Mesenchymal stem cell (in vitro differentiated cells and primary cell): ENCODE data around the gene VCAM1.
A peak's percentile ranks its signal among the peaks of the same experiment; 100 is the strongest.

Source experiments
- DNase-seq: peaks from one replicate; pipeline ENCODE4 v3.0.0-alpha.2; 2013
- H2AFZ ChIP-seq: one replicate; pipeline ENCODE4 v1.6.1; 2013; ENCODE audit warnings: low read depth, mild to moderate bottlenecking, control low read depth, inconsistent platforms, low read length, moderate library complexity
- H2AK5ac ChIP-seq: 2 replicates; pipeline ENCODE4 v1.6.1; 2013; ENCODE audit warnings: low read length, moderate library complexity, mild to moderate bottlenecking, inconsistent platforms; ENCODE audit not compliant: severe bottlenecking
- H2BK120ac ChIP-seq: one replicate; pipeline ENCODE4 v1.6.1; 2013; ENCODE audit warnings: low read depth, mild to moderate bottlenecking, inconsistent platforms, low read length, moderate library complexity
- H2BK12ac ChIP-seq, 2 experiments: one replicate each; pipeline ENCODE4 v1.6.1; 2013; ENCODE audit warnings: inconsistent platforms in 2 of 2, low read length in 2 of 2, mild to moderate bottlenecking in 2 of 2, moderate library complexity in 2 of 2, control low read depth in 1 of 2
- H2BK15ac ChIP-seq: one replicate; pipeline ENCODE4 v1.6.1; 2013; ENCODE audit warnings: mild to moderate bottlenecking, low read depth, inconsistent platforms; ENCODE audit not compliant: poor library complexity, severe bottlenecking
- H2BK5ac ChIP-seq: 2 replicates; pipeline ENCODE4 v1.6.1; 2013; ENCODE audit warnings: low read depth, mild to moderate bottlenecking, low read length, control low read depth, inconsistent platforms; ENCODE audit not compliant: poor library complexity, severe bottlenecking
- H3K14ac ChIP-seq, 2 experiments: one replicate each; pipeline ENCODE4 v1.6.1; 2013; ENCODE audit warnings: inconsistent platforms in 2 of 2, low read length in 2 of 2, control low read depth in 1 of 2, mild to moderate bottlenecking in 1 of 2, moderate library complexity in 1 of 2
- H3K18ac ChIP-seq, 2 experiments: one replicate each; pipeline ENCODE4 v1.6.1; 2013; ENCODE audit warnings: inconsistent platforms in 2 of 2, low read length in 2 of 2, control low read depth in 1 of 2, low read depth in 1 of 2, mild to moderate bottlenecking in 1 of 2
- H3K23ac ChIP-seq, 2 experiments: one replicate each; pipeline ENCODE4 v1.6.1; 2013; ENCODE audit warnings: inconsistent platforms in 2 of 2, low read length in 2 of 2, mild to moderate bottlenecking in 2 of 2, moderate library complexity in 2 of 2, control low read depth in 1 of 2
- H3K27ac ChIP-seq: 2 replicates; pipeline ENCODE4 v1.5.1; 2013; ENCODE audit warnings: mild to moderate bottlenecking, moderate library complexity, low read length, control low read depth, inconsistent platforms; ENCODE audit not compliant: poor library complexity, severe bottlenecking
- H3K27me3 ChIP-seq, 2 experiments: 2 replicates each; pipeline versions ENCODE4 v1.6.1 to v1.7.0; 2013; ENCODE audit warnings: low read length in 2 of 2, mild to moderate bottlenecking in 2 of 2, moderate library complexity in 2 of 2, control low read depth in 1 of 2, inconsistent platforms in 1 of 2; ENCODE audit not compliant: control insufficient read depth in 1 of 2, insufficient read depth in 1 of 2
- H3K36me3 ChIP-seq, 2 experiments: 2 replicates each; pipeline versions ENCODE4 v1.6.1 to v1.7.0; 2013; ENCODE audit warnings: low read length in 2 of 2, control low read depth in 1 of 2, inconsistent platforms in 1 of 2, low read depth in 1 of 2, mild to moderate bottlenecking in 1 of 2; ENCODE audit not compliant: insufficient read depth in 2 of 2, control insufficient read depth in 1 of 2
- H3K4ac ChIP-seq, 2 experiments: one replicate each; pipeline ENCODE4 v1.6.1; 2013; ENCODE audit warnings: inconsistent platforms in 2 of 2, low read length in 2 of 2, mild to moderate bottlenecking in 2 of 2, moderate library complexity in 2 of 2, control low read depth in 1 of 2, low read depth in 1 of 2
- H3K4me1 ChIP-seq: 2 replicates; pipeline ENCODE4 v1.6.1; 2013; ENCODE audit warnings: low read depth, low read length, control low read depth; ENCODE audit not compliant: control insufficient read depth, insufficient read depth
- H3K4me2 ChIP-seq: 2 replicates; pipeline ENCODE4 v1.6.1; 2013; ENCODE audit warnings: low read length, mild to moderate bottlenecking, inconsistent platforms; ENCODE audit not compliant: poor library complexity, severe bottlenecking
- H3K4me3 ChIP-seq, 2 experiments: 2 replicates each; pipeline versions ENCODE4 v1.5.1 to v1.7.0; 2013; ENCODE audit warnings: low read length in 2 of 2, mild to moderate bottlenecking in 2 of 2, control low read depth in 1 of 2, low read depth in 1 of 2; ENCODE audit not compliant: insufficient read depth in 1 of 2
- H3K79me1 ChIP-seq: replicated peaks from 2 replicates; pipeline ENCODE4 v1.6.1; 2013; ENCODE audit warnings: mild to moderate bottlenecking, control low read depth, low read length, inconsistent platforms; ENCODE audit not compliant: poor library complexity, severe bottlenecking
- H3K9ac ChIP-seq: 2 replicates; pipeline ENCODE4 v1.7.0; 2013; ENCODE audit warnings: mild to moderate bottlenecking, low read length, moderate library complexity
- H3K9me3 ChIP-seq: 2 replicates; pipeline ENCODE4 v1.7.0; 2013; ENCODE audit warnings: mild to moderate bottlenecking, low read length; ENCODE audit not compliant: control insufficient read depth
- H4K8ac ChIP-seq: one replicate; pipeline ENCODE4 v1.6.1; 2013; ENCODE audit warnings: inconsistent platforms, mild to moderate bottlenecking, low read length, moderate library complexity
- H4K91ac ChIP-seq: one replicate; pipeline ENCODE4 v1.6.1; 2013; ENCODE audit warnings: mild to moderate bottlenecking, low read length, inconsistent platforms
- WGBS: methylation state at CpG from one replicate; pipeline ENCODE4 v1.1.7; 2013; ENCODE audit warnings: mixed read lengths; 5-methylcytosine and 5-hydroxymethylcytosine counted together

The VCAM1 gene

DNA sequence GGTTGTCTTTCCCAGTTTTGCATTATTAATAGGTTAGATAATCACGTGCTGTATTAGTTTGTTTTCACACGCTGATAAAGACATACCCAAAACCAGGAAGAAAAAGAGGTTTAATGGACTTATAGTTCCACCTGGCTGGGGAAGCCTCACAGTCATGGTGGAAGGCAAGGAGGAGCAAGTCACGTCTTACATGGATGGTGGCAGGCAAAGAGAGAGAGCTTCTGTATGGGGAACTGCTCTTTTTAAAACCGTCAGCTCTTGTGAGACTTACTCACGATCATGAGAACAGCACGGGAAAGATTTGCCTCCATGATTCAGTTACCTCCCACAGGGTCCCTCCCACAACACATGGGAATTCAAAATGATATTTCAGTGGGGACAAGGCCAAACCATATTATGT is 2.3 kb upstream of the VCAM1 start:
- no peak overlapping the region for H4K8ac ChIP-seq
- no peak overlapping the region for H2BK15ac ChIP-seq
- no peaks in the 10 kb centered on the region for H3K79me1 ChIP-seq
- H3K4ac ChIP-seq = no peak overlapping the region
- no peak overlapping the region for H3K14ac ChIP-seq
- DNase-seq = no peak
- no peaks in the 10 kb centered on the region for H3K36me3 ChIP-seq
- H2BK5ac ChIP-seq = no peak overlapping the region
- H3K4me3 ChIP-seq = no peak overlapping the region
- H3K9me3 ChIP-seq = no peaks in the 10 kb centered on the region
- H3K4me2 ChIP-seq = no peak overlapping the region
- no peaks in the 10 kb centered on the region for H3K27me3 ChIP-seq
- no peak overlapping the region for H3K23ac ChIP-seq
- no peak overlapping the region for H4K91ac ChIP-seq
- 97% methylated on average over 5 of the region's 6 CpGs for WGBS
- H2BK120ac ChIP-seq = no peak overlapping the region
- H3K9ac ChIP-seq = no peak overlapping the region
- H2AK5ac ChIP-seq = no peak overlapping the region
- H2AFZ ChIP-seq = no peak overlapping the region
- peaks cover 5% of the 10 kb centered on the region for H3K4me1 ChIP-seq
- H3K27ac ChIP-seq = no peak overlapping the region
- H2BK12ac ChIP-seq = no peak overlapping the region
- H3K18ac ChIP-seq = no peak overlapping the region

DNA sequence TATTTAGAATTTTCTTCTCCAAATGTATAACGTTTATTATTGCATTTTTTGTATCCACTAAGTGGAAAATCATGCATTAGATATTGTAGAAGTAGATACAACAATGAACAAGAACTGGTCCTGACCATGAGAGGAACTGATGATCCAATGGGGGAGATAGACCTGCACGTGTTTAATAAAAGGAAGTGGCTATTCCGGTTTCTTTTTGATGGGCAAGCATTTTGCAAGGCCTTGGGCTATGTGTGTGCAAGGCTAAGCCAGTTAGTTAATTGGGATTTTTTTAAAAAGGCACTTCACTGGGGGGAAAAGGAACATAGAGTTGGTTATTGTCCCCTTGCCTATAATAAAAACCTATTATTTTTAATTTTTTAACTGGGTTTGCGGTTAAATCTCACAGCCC is 961 bp upstream of the VCAM1 start:
- Histone ChIP-seq H4K8ac (no peak overlapping the region), H2BK12ac (no peak overlapping the region)

DNA sequence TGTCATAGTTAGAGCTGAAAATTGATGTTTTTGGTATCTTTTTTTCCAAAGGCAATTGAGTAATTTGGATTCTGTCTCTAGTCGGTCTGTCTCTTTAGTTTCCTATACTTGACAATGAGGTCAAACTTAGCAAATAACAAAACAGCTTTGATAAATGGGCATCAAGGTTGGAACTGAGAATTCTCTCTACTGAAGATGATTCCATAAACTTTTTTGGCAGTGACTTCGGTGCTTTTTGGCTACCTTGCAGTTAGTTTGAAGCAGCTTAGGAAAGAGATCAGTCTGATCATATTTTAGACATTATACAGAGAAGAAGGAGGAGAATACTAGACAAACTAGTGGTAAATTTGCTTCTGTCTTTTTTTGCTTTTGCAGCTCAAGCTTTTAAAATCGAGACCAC is 559 bp downstream of the VCAM1 start:
- no peaks in the 10 kb centered on the region for H3K36me3 ChIP-seq
- H2BK12ac ChIP-seq = no peak overlapping the region
- no peak overlapping the region for H4K91ac ChIP-seq
- no peak overlapping the region for H2BK5ac ChIP-seq
- no peak overlapping the region for H3K23ac ChIP-seq
- H3K9me3 ChIP-seq = no peaks in the 10 kb centered on the region
- no peaks in the 10 kb centered on the region for H3K4me1 ChIP-seq
- H3K4me3 ChIP-seq = peak overlapping the region in 1 of 2 experiments; percentile 67
- no peak overlapping the region for H3K18ac ChIP-seq
- no peaks in the 10 kb centered on the region for H3K27me3 ChIP-seq
- no peak overlapping the region for H3K27ac ChIP-seq
- peak overlapping the region; percentile 11 for H3K4me2 ChIP-seq
- no peak overlapping the region for H2BK15ac ChIP-seq
- no peak overlapping the region for H2AK5ac ChIP-seq
- 93% methylated on average over 2 of the region's 3 CpGs for WGBS
- DNase-seq = no peak
- peak overlapping the region; percentile 57 for H3K9ac ChIP-seq
- H4K8ac ChIP-seq = no peak overlapping the region
- no peak overlapping the region for H2BK120ac ChIP-seq
- peaks cover 1% of the 10 kb centered on the region for H3K79me1 ChIP-seq
- no peak overlapping the region for H3K14ac ChIP-seq
- peak overlapping the region in 1 of 2 experiments; percentile 79 for H3K4ac ChIP-seq
- H2AFZ ChIP-seq = no peak overlapping the region

More for the DNA sequence above, 961 bp upstream of the VCAM1 start:
- H2BK120ac ChIP-seq = no peak overlapping the region
- H2BK5ac ChIP-seq = no peak overlapping the region
- H3K4me2 ChIP-seq = no peak overlapping the region
- H4K91ac ChIP-seq = no peak overlapping the region
- no peak overlapping the region for H2AFZ ChIP-seq
- no peak overlapping the region for H3K18ac ChIP-seq
- no peak overlapping the region for H3K9ac ChIP-seq
- no peaks in the 10 kb centered on the region for H3K9me3 ChIP-seq
- no peak for DNase-seq
- H2AK5ac ChIP-seq = no peak overlapping the region
- H3K27ac ChIP-seq = no peak overlapping the region
- H3K36me3 ChIP-seq = no peaks in the 10 kb centered on the region
- H3K4ac ChIP-seq = no peak overlapping the region
- H3K23ac ChIP-seq = no peak overlapping the region
- H3K4me1 ChIP-seq = peaks cover 2% of the 10 kb centered on the region
- H3K79me1 ChIP-seq = no peaks in the 10 kb centered on the region
- 92% methylated on average over 3 of the region's 4 CpGs for WGBS
- H3K4me3 ChIP-seq = no peak overlapping the region
- H3K14ac ChIP-seq = no peak overlapping the region
- H3K27me3 ChIP-seq = no peaks in the 10 kb centered on the region
- no peak overlapping the region for H2BK15ac ChIP-seq

DNA sequence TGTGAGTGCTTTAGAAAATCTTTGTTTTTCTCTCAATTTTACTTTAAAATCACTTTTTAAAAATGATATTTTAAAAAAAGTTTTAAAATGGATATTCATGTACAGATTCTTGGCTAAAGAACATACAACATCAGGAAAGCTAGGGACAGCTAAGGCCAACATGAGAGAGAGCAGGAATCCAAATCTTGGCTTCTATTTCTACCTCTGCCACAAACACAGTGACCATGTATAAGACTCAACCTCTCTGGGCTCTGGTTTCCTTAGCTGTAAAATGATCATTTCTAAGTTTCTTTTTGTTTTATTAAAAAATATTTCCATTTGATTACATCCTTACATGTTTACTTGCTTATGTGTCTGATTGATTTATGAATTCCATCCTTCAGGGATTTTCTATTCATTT is 1.2 kb downstream of the VCAM1 start:
- H2BK15ac ChIP-seq = no peak overlapping the region
- no peak overlapping the region for H3K23ac ChIP-seq
- H2AK5ac ChIP-seq = no peak overlapping the region
- peaks cover 1% of the 10 kb centered on the region for H3K79me1 ChIP-seq
- H3K9ac ChIP-seq = peak overlapping the region; percentile 73
- no peaks in the 10 kb centered on the region for H3K4me1 ChIP-seq
- H4K8ac ChIP-seq = no peak overlapping the region
- H3K4me3 ChIP-seq = peak overlapping the region in 1 of 2 experiments; percentile 68
- H3K9me3 ChIP-seq = no peaks in the 10 kb centered on the region
- peak overlapping the region in 1 of 2 experiments; percentile 57 for H3K18ac ChIP-seq
- H3K4me2 ChIP-seq = no peak overlapping the region
- no peak for DNase-seq
- H2BK12ac ChIP-seq = no peak overlapping the region
- no peaks in the 10 kb centered on the region for H3K27me3 ChIP-seq
- H3K4ac ChIP-seq = no peak overlapping the region
- H2AFZ ChIP-seq = no peak overlapping the region
- no peak overlapping the region for H2BK120ac ChIP-seq
- H3K36me3 ChIP-seq = no peaks in the 10 kb centered on the region
- H3K14ac ChIP-seq = no peak overlapping the region
- no peak overlapping the region for H3K27ac ChIP-seq
- no peak overlapping the region for H4K91ac ChIP-seq
- H2BK5ac ChIP-seq = no peak overlapping the region
